HepG2 (cell line): ENCODE measurements around the gene MNX1. TPM values are rescaled to one million over a fixed set of nuclear protein-coding genes. Genes with fewer than 3 reads are reported as not detected.

Experiments used
- AKAP8 ChIP-seq: sonication (generic); formaldehyde crosslinking; IDR thresholded peaks from 2 replicates; pipeline ENCODE4 v1.5.1; 2020; ENCODE audit warnings: mild to moderate bottlenecking, missing genetic modification reagents
- BORCS8-MEF2B ChIP-seq: sonication (generic); formaldehyde crosslinking; IDR thresholded peaks from 2 replicates; pipeline ENCODE4 v1.8.0; 2022; ENCODE audit warnings: mild to moderate bottlenecking, missing genetic modification reagents
- HES4 ChIP-seq: sonication (generic); formaldehyde crosslinking; IDR thresholded peaks from 2 replicates; pipeline ENCODE4 v1.9.0; 2021; ENCODE audit warnings: mild to moderate bottlenecking, missing genetic modification reagents, borderline replicate concordance
- HOXA5 ChIP-seq: sonication (generic); formaldehyde crosslinking; IDR thresholded peaks from 2 replicates; pipeline ENCODE4 v1.4.0; 2020; ENCODE audit warnings: missing genetic modification reagents
- MIER2 ChIP-seq: IDR thresholded peaks from 2 replicates; pipeline ENCODE4 v1.6.1; 2016; ENCODE audit warnings: missing biosample characterization, missing genetic modification reagents
- MXI1 ChIP-seq: IDR thresholded peaks from 3 replicates; pipeline ENCODE4 v1.6.1; 2012; ENCODE audit warnings: low read depth, low read length, inconsistent platforms, borderline replicate concordance
- NFKBIZ ChIP-seq: IDR thresholded peaks from 2 replicates; pipeline ENCODE4 v1.6.1; 2018; ENCODE audit warnings: missing genetic modification reagents, missing compliant biosample characterization
- SMARCC2 ChIP-seq: fragments of 450-650 bp; IDR thresholded peaks from 2 replicates; pipeline ENCODE4 v1.6.1; 2017; ENCODE audit warnings: antibody characterized with exemption, mild to moderate bottlenecking
- SP140L ChIP-seq: sonication (generic); formaldehyde crosslinking; IDR thresholded peaks from 2 replicates; pipeline ENCODE4 v1.4.0; 2020; ENCODE audit warnings: missing genetic modification reagents, borderline replicate concordance
- SSRP1 ChIP-seq: IDR thresholded peaks from 2 replicates; pipeline ENCODE4 v1.6.1; 2016; ENCODE audit warnings: control low read depth
- SYNCRIP ChIP-seq: fragments of 200-400 bp; formaldehyde crosslinking; IDR thresholded peaks from 2 replicates; pipeline ENCODE4 v1.6.1; 2018; ENCODE audit warnings: mild to moderate bottlenecking, low read depth, low read length; ENCODE audit not compliant: insufficient read depth
- ZNF446 ChIP-seq: sonication (generic); formaldehyde crosslinking; IDR thresholded peaks from 2 replicates; pipeline ENCODE4 v1.5.0; 2020; ENCODE audit warnings: mild to moderate bottlenecking, missing genetic modification reagents
- ZNF552 ChIP-seq: sonication (generic); formaldehyde crosslinking; IDR thresholded peaks from 2 replicates; pipeline ENCODE4 v1.9.0; 2022; ENCODE audit warnings: missing genetic modification reagents, mild to moderate bottlenecking, borderline replicate concordance
- ZNF670 ChIP-seq: sonication (generic); formaldehyde crosslinking; IDR thresholded peaks from 2 replicates; pipeline ENCODE4 v1.8.0; 2022; ENCODE audit warnings: mild to moderate bottlenecking, missing genetic modification reagents, borderline replicate concordance
- ZNF83 ChIP-seq: sonication (generic); formaldehyde crosslinking; IDR thresholded peaks from 2 replicates; pipeline ENCODE4 v1.4.0; 2020; ENCODE audit warnings: missing genetic modification reagents, mild to moderate bottlenecking, borderline replicate concordance
- polyA plus RNA-seq, 8 experiments: library from polyadenylated mRNA; depleted of rRNA in 3 of 8; stranded (reverse) in 7 of 8; unstranded in 1 of 8; fragments of >200 nt; fragmentation: Illumina TruSeq in 4 of 8; extraction: Trizol in 4 of 8; gene quantifications; 2 replicates each; pipeline versions ENCODE4 v1.2.1 to v1.2.3, GENCODE V29; 2011 to 2016; ENCODE audit warnings: low read depth in 4 of 8, missing spikeins in 1 of 8, mixed read lengths in 1 of 8; ENCODE audit not compliant: insufficient read depth in 1 of 8
- total RNA-seq, 5 experiments: library from RNA; depleted of rRNA; stranded (reverse); fragments of >200 nt; fragmentation: Illumina TruSeq; extraction: Trizol; gene quantifications; 2 replicates each; pipeline ENCODE4 v1.2.3, GENCODE V29; 2016; ENCODE audit warnings: low read depth in 1 of 5
- TF ChIP-seq, protein P1 (sequence below): sonication (generic); formaldehyde crosslinking; IDR thresholded peaks from 2 replicates; pipeline ENCODE4 v1.5.0; 2020; ENCODE audit warnings: mild to moderate bottlenecking, missing genetic modification reagents
- TF ChIP-seq, protein P2 (sequence below): fragments of 450-650 bp; IDR thresholded peaks from 2 replicates; pipeline ENCODE4 v1.6.1; 2016
- TF ChIP-seq, protein P3 (sequence below): sonication (generic); formaldehyde crosslinking; IDR thresholded peaks from 2 replicates; pipeline ENCODE4 v1.5.1; 2020; ENCODE audit warnings: missing genetic modification reagents, mild to moderate bottlenecking, borderline replicate concordance
- TF ChIP-seq, protein P4 (sequence below): sonication (generic); formaldehyde crosslinking; IDR thresholded peaks from 2 replicates; pipeline ENCODE4 v1.4.0; 2020; ENCODE audit warnings: missing genetic modification reagents

The MNX1 gene
- total and polyA plus RNA-seq, 2 of the 13 experiments (the other 11 are each of a cell fraction or from before 2014, with no cell fraction given): 0.94 to 6.1 TPM

DNA sequence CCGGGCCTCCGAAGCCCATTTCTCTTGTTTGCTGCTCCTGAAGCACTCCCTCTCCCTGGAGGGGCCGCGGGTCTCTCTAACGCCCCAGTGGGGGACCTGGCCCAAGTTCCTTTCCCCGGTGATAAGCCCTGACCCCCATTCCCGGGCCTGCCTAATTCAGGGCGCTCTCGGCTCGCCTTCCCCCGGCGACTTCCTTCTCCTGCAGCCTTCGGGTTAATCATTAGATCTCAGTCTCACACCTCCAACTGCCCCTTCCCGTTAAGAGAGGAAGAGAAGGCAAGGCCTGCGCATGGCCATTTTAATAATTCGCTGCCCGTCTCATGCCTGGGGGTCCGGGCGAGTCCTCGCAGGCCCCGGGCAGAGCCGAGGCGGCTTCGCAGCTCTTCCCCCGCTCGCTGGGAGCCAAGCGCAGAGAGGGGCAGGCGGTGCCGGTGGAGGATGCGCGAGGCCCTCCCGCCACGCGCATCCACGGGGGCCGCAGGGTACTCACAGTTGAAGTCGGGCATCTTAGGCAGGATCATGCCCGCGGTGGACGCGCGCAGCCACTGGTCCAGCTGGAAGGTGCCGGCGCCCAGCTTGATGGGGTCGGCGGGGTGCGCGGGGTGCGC is 1.2 kb downstream of the MNX1 start (continued):
- TF ChIP-seq, protein P1, sequence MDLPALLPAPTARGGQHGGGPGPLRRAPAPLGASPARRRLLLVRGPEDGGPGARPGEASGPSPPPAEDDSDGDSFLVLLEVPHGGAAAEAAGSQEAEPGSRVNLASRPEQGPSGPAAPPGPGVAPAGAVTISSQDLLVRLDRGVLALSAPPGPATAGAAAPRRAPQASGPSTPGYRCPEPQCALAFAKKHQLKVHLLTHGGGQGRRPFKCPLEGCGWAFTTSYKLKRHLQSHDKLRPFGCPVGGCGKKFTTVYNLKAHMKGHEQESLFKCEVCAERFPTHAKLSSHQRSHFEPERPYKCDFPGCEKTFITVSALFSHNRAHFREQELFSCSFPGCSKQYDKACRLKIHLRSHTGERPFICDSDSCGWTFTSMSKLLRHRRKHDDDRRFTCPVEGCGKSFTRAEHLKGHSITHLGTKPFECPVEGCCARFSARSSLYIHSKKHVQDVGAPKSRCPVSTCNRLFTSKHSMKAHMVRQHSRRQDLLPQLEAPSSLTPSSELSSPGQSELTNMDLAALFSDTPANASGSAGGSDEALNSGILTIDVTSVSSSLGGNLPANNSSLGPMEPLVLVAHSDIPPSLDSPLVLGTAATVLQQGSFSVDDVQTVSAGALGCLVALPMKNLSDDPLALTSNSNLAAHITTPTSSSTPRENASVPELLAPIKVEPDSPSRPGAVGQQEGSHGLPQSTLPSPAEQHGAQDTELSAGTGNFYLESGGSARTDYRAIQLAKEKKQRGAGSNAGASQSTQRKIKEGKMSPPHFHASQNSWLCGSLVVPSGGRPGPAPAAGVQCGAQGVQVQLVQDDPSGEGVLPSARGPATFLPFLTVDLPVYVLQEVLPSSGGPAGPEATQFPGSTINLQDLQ (CRISPR knock-in tag): no peak
- TF ChIP-seq SMARCC2: no peak
- TF ChIP-seq, protein P2, sequence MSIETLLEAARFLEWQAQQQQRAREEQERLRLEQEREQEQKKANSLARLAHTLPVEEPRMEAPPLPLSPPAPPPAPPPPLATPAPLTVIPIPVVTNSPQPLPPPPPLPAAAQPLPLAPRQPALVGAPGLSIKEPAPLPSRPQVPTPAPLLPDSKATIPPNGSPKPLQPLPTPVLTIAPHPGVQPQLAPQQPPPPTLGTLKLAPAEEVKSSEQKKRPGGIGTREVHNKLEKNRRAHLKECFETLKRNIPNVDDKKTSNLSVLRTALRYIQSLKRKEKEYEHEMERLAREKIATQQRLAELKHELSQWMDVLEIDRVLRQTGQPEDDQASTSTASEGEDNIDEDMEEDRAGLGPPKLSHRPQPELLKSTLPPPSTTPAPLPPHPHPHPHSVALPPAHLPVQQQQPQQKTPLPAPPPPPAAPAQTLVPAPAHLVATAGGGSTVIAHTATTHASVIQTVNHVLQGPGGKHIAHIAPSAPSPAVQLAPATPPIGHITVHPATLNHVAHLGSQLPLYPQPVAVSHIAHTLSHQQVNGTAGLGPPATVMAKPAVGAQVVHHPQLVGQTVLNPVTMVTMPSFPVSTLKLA: no peak
- TF ChIP-seq NFKBIZ (CRISPR knock-in tag): no peak
- TF ChIP-seq ZNF670 (CRISPR knock-in tag): no peak
- TF ChIP-seq AKAP8: no peak
- TF ChIP-seq HES4 (CRISPR knock-in tag): no peak
- TF ChIP-seq SSRP1: no peak
- TF ChIP-seq ZNF83 (CRISPR knock-in tag): no peak
- no peak for TF ChIP-seq MIER2 (CRISPR knock-in tag)
- TF ChIP-seq MXI1: no peak
- TF ChIP-seq SP140L (CRISPR knock-in tag): no peak
- TF ChIP-seq, protein P3, sequence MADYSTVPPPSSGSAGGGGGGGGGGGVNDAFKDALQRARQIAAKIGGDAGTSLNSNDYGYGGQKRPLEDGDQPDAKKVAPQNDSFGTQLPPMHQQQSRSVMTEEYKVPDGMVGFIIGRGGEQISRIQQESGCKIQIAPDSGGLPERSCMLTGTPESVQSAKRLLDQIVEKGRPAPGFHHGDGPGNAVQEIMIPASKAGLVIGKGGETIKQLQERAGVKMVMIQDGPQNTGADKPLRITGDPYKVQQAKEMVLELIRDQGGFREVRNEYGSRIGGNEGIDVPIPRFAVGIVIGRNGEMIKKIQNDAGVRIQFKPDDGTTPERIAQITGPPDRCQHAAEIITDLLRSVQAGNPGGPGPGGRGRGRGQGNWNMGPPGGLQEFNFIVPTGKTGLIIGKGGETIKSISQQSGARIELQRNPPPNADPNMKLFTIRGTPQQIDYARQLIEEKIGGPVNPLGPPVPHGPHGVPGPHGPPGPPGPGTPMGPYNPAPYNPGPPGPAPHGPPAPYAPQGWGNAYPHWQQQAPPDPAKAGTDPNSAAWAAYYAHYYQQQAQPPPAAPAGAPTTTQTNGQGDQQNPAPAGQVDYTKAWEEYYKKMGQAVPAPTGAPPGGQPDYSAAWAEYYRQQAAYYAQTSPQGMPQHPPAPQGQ (CRISPR knock-in tag): no peak
- TF ChIP-seq ZNF552 (CRISPR knock-in tag): no peak
- TF ChIP-seq, protein P4, sequence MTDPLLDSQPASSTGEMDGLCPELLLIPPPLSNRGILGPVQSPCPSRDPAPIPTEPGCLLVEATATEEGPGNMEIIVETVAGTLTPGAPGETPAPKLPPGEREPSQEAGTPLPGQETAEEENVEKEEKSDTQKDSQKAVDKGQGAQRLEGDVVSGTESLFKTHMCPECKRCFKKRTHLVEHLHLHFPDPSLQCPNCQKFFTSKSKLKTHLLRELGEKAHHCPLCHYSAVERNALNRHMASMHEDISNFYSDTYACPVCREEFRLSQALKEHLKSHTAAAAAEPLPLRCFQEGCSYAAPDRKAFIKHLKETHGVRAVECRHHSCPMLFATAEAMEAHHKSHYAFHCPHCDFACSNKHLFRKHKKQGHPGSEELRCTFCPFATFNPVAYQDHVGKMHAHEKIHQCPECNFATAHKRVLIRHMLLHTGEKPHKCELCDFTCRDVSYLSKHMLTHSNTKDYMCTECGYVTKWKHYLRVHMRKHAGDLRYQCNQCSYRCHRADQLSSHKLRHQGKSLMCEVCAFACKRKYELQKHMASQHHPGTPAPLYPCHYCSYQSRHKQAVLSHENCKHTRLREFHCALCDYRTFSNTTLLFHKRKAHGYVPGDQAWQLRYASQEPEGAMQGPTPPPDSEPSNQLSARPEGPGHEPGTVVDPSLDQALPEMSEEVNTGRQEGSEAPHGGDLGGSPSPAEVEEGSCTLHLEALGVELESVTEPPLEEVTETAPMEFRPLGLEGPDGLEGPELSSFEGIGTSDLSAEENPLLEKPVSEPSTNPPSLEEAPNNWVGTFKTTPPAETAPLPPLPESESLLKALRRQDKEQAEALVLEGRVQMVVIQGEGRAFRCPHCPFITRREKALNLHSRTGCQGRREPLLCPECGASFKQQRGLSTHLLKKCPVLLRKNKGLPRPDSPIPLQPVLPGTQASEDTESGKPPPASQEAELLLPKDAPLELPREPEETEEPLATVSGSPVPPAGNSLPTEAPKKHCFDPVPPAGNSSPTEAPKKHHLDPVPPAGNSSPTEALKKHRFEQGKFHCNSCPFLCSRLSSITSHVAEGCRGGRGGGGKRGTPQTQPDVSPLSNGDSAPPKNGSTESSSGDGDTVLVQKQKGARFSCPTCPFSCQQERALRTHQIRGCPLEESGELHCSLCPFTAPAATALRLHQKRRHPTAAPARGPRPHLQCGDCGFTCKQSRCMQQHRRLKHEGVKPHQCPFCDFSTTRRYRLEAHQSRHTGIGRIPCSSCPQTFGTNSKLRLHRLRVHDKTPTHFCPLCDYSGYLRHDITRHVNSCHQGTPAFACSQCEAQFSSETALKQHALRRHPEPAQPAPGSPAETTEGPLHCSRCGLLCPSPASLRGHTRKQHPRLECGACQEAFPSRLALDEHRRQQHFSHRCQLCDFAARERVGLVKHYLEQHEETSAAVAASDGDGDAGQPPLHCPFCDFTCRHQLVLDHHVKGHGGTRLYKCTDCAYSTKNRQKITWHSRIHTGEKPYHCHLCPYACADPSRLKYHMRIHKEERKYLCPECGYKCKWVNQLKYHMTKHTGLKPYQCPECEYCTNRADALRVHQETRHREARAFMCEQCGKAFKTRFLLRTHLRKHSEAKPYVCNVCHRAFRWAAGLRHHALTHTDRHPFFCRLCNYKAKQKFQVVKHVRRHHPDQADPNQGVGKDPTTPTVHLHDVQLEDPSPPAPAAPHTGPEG (CRISPR knock-in tag): peak; percentile 60; the same call in 1 of the 2 replicates
- no peak for TF ChIP-seq BORCS8-MEF2B (CRISPR knock-in tag)
- TF ChIP-seq HOXA5 (CRISPR knock-in tag): no peak
- no peak for TF ChIP-seq ZNF446 (CRISPR knock-in tag)
- no peak for TF ChIP-seq SYNCRIP
